ENCODE data around the gene KMT5C.

The KMT5C gene

DNA sequence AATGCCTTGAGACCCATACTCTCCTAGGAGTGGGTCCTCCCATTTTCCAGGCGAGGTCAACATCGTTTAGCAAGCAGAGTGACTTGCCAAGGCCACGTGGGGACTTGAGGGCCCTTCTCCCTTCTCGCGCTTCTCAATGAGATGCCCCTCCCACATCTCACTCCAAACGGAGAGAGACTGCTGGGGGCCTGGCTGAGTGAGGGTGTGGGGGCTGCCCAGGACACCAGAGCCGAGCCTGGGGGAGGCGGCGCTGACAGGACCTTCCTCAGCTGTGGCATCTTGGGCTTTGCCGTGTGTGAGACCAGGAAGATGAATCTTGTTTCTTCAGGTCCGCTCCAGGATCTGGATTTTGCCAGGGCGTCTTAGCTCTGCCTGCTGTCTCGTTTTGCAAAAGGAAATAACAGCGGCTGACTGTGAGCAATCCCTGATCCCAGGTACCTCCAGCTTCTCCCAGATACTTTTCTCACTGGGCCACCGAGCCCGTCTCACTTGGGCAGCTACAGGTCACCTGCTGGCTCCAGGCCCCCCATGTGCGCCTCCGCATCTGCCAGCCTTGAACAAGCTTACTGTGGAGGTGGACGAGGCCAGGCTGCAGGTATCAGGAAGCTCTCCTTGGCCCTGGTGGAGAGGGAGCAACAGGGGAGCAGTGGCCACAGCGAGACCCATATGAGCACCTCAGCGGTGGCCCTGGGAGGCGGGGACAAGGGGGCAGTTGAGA, 8.8 kb downstream of the KMT5C start:
- no peak for FAIRE-seq

DNA sequence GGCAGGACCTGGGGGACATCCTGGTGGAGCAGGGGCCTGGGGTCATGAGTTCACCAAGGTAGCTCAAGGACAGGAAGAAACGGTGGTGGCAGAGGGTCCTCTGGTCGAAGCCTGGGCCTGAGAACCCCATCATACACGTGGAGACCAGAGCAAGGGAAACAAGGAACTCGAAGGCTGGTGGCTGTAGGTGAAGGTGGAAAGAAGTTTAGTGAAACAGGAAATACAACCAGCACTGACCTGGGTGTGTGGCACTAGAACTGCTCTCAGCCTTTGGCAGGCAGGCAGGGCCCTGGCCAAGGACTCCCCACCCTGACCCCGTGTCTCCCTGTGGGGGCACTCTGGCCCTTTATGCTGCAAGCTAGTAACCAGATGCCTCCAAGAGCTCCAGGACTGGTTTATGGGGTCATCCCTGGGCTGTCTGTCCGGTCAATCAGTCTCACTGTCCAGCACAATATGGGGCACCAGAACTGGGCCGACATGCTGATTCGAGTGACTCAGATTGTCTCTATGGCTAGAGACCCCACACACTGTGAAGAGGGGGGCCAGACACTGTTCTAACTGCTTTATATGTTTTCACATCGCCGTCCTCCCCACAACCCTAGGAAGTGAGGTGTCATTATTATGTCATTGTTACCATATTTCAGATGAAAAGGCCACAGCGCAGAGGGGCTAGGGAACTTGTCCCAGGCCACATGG, 11.1 kb downstream of the KMT5C start:
- FAIRE-seq: no peak

DNA sequence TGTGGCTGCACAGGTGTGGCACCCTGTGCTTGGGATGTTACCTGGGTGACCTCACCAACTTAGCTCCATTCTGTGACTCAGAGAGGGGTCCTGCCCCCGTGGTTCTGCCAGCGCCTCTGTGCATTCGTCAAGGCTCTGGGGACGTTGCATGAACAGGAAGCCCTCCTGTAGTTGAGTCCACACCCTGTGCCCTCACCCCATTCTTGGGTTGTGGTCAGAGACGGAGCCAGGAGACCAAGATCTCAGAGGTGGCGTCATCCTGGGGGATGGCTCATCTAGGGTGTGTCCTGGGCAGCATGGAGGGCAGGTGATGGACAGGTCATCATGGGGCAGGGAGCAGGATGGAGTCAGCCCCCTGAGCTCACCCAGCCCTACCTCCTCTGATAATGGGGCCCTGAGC, 12.4 kb downstream of the KMT5C start:
- FAIRE-seq: no peak

DNA sequence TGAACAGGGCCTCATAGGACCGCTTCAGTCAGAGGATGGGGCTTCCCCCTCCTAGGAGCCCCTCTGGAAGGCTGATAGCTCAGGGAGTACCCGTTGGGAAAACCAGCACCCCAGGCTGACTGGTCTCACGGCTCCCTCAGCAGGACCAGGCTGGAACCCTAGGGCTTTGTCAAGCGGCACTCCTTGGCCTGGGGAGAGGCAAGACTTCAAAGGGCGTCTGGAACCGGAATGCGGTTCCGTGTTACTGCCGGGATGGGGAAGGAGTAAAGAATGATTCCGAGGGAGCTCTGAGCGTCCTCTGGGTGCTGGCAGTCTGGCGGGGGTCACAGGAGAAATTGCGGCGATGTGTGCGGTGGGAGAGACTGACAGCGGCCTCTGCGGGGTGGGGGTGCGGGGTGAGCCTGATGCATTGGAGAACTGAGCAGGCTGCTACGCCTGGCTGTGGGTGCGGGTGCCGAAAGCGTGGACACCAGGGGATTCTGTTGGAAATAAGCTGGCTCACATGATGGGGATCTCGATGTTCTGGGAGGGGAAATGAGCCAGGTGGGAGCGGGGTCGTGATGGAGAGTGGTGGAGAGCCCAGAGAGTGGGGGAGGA, 13.0 kb downstream of the KMT5C start:
- FAIRE-seq: no peak

DNA sequence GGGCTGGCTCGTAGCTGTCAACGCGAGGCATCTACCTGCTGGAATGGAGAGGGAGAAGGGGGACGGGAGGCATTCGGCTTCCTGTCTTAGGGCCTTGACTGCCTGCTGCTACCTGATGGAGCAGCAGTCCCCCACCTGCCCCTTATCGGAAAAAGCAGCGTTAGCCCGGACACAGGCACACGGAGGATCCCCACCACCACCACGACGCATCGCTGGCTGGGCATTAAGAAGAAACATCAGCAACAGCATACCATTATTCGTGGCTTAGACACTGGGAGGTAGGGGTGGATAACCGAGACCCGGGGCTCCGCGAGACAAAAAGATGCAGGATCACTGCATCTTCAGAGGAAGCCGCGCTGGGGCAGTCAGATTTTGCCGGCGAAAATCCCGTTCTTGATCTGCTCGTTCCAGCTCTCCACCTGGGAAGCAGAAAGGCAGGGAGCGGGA, 13.7 kb downstream of the KMT5C start:
- FAIRE-seq: no peak

DNA sequence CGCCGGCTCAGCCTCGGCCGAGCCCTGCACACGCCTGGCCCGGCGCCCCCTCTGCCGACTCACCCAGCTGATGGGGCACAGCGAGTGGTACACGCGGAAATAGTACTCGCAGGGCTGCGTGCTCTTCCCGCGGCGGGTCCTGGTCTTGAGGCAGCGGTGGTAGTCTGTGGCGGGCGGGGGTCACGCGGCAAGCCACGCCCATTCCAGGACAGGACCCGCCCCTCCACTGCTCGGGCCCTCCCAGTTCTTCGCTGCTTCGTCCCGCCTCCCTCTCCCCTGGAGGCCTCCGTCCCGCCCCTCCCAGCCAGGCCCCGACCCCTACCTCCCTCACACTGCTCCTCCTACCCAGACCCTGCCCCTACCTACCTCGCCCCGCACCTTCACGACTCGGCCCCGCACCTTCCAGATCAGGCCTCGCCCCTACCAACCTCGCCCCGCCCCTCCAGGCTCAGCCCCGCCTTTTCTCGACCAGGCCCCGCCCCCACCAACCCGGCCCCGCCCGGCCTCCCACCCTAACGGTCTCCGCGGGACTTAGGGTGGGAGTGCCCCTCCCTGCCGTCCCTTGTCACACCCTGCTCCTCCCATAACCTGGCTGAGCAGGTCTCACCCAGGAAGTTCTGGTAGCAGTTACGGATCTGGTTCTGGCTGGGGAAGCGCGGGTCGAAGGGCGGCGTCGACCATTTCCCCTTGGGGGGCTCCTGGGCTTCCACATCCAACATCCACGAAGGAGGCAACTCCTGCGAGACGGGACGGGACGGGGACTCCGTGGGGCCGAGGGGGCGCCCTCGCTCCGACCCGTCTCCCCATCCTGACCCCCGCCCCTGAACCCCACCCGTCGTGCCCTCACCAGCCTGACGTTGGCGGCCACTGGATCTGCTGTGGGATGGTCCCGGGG, 14.4 kb downstream of the KMT5C start:
- no peak for FAIRE-seq

DNA sequence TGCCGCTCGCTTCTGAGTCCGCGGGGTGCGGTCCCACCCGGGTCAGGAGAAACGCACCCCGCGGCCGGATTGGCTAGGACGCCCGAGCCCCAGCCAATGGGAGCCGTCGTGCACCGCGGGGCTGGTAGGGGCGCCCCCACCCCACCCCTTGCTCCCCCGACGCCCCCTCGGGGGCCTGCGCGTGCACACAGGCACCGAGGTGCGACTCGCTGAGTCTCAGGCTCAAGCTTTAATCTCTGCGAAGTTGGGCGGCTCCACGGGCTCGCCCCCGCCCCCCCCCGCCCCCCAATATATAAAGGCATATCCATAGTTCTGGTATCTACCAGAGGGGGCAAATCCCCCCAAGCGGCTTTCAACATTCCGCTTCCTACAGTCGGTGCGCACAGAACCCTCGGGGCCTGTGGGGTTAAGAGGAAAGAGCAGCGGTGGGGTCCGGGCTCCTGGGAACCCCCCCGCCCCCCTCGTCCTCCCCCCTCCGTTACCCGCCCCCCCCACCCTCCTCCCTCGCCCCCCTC, 15.1 kb downstream of the KMT5C start, which contains the start of gene COX6B2:
COX6B2 (minus strand) TSS at position 22 of the 515 bp plus-strand sequence. CDS start 198 bp downstream, outside the sequence.
- FAIRE-seq: no peak

DNA sequence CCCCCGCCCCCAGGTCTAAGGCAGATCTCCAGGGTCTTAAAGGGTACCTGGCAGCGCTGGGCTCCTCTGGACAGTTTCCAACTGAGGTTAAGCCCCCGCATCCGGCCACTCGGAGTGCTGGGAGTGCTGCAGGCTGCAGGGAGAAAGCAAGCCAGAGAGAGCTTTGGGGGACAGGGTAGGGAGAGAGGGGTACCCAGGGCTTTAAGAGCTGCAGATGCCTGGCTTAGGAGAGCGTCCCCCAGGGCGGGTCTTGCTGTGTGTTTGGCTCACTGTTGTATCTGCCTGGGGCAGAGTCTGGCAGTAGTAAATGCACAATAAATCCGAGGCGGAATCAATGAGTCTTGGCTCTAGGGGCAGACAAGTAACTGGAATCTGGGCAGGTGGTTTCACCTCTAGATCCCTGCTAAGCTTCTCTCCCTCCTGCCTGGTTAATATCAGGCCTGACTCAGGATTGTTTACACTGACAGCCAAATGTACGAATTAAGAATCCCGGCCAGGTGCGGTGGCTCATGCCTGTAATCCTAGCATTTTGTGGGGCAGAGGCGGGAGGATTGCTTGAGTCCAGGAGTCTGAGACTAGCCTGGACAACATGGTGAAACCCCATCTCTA, 15.6 kb downstream of the KMT5C start:
- no peak for FAIRE-seq

DNA sequence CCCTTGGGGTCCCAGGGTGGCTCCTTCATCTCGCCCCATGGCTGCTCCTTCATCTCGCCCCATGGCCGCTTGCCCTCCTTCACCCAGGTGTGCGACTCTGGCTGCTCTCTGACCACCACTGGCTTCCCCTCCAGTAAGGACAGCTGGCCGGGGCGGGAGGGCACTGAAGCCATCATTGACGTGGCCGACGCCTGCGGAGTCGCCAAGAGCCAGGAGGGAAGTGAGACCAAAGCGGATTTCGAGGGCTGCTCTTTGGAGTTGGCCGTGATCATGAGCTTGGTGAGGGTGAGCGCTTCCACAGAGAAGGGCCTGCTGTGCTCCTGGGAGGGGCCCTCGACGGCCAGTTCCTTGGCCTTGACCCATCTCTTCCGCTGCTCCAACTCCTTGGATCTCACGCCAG, 18.8 kb downstream of the KMT5C start:
- no peak for FAIRE-seq

DNA sequence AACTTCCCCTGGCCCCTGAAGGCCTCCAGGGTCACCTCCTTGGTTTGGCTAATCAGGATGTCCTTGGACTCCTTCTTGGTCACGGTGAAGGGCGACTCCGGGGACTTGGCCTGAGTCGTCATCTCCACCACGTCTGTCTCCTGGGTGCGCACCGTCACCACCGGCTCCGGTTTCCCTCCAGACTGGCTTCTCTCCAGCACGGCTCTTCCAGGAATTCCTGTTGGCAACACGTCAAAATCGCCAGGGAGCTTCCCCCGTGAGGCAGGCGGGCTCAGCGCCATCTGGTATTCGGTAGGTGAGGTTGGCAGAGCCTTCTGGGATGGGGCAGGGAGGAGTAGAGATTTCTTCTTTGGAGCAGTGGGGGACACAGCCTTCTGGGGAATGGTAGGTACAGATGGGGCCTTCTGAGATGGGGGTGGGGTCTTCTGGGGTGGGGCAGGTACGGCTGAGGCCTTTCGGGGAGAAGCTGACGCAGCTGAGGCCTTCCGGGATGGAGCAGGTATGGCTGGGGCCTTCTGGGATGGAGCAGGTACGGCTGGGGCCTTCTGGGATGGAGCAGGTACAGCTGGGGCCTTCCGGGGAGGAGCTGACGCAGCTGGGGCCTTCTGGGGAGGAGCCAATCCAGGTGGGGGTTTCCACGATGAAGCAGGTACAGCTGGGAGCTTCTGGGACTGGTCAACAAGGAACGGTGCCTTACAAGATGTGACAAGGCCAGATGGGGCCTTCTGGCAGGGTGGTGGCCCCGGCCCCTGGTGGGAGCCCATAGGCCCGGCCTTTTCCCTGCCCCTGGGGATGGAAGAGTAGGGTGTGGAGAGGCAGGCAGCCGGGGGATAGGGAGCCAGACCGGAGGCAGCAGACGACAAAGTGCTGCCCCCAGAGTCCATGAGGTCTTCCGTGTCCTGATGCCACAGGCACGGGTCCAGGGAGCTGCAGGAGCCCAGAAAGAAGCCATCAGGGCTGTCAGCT, 19.6 kb downstream of the KMT5C start:
- FAIRE-seq: no peak

DNA sequence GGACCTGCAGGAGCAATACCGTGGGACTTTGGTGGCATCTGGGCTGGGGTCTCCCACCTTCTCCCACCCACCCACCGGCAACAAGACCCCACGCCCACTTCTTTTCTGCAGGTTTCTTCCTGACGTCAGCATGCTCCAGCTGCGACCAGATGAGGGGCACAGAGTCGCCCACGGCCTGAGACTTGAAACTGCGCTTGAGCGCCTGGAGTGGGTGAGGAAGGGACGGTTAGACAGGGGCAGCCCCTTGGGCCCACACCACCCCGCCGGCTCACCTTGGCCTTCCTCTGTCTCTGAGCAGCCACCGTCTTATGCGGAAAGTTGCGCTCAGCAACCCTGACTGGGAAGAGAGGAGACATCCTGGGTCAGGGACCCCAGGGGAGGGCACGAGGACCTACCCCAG, 21.2 kb downstream of the KMT5C start:
- FAIRE-seq: no peak

DNA sequence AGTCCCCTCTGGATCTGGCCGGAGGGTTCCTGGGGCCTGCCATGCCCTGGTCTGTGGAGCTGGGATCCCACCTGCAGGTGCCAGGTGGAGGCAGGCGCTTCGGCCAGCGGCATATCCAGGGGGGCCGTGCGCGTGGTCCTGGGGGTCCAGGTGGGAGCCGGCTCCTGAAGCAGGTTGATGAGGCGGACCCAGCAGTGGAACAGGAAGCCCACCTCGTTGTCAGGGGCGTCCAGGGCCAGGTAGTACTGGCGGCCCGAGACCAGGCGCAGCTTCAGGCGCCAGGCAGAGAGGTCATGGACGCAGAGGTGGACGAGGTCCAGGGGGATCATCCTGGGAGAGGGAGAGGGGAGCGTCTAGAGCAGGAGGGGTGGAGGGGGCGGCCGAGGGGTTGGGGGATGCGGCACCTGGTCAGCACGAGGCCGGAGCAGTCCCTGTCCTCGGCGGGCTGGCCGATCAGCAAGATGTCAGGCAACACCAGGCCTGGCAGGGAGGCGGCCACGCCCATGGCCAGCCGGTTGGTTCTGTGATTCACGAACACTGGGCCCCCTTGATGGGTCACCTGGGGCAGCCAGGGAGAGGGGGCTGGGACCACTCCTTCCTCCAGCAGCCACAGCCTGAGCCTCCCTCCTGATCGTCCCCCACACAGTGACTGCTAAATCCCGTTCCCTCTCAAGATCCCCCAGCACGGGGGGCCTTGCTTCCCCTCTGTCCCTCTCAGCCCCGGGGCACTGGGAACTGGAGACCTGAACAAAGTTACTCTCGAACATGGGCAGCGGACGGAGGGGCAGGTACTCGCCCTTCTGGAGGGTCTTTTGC, 22.7 kb downstream of the KMT5C start:
- FAIRE-seq: no peak

DNA sequence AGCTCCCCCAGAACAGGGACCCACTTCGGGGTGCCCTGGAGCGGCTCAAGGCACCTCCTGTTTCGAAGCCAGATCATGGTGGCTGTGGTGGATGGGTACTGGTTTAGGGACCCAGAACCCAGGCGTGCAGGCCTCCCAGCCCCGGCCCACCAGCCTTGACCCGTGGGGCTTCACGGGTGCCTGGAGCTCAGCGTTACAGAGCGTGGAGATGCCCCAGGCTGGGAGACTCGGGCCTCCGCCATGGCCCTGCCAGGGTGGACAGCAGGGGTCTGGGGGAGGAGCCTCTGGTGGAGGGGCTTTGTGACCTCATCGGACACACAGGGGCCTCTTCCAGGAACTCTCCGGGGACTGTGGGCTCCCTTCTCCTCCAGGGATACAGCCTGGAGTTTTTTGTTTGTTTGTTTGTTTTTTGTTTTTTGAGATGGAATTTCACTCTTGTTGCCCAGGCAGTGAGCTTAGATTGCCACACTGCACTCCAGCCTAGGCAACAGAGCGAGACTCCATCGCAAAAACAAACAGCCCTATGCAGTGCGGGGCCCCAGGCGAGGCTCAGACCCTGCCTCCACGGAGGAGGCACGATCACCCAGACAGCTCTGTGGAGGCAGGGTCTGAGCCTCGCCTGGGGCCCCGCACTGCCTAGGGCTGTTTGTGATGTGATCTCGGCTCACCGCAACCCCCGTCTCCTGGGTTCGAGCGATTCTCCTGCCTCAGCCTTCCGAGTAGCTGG, 23.5 kb downstream of the KMT5C start, which contains the start of gene GARIN5B:
GARIN5B (minus strand) TSS at position 271 of the 727 bp plus-strand sequence; CDS start at position 77, 194 bp downstream.
- FAIRE-seq: no peak

DNA sequence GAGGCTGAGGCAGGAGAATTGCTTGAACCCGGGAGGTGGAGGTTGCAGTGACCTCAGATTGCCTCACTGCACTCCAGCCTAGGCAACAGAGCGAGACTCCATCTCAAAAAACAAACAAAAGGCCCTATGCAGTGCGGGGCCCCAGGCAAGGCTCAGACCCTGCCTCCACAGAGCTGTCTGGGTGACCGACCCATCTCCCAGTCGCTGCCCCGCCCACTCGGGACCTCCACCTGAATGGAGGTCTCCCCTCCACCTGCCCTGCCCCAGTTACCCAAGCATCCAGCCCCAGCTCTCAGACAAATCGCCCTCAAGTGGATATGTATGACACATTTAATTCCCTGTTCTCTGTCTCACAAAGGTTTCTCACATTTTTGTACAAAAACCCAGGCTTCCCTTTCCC, 25.6 kb downstream of the KMT5C start:
- no peak for FAIRE-seq

DNA sequence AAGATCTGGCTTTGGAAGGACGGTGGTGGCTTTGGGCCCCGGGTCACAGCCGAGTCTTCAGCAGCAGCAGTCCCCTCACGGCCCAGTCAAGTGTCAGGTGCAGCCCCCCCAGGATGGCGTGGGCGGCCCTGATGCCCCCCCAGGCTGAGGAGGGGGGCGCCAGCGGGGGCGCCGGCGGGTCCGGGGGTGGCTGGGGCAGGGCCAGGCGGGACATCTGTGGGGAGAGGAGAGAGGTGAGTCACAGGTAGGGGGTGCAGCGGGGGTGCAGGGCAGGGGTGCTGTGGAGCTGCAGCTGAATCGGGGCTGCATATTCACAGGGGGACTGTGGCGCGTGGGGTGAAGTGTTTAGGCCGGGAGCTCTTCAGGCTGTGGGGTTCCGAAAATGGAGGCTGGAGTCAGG, 26.3 kb downstream of the KMT5C start:
- no peak for FAIRE-seq

DNA sequence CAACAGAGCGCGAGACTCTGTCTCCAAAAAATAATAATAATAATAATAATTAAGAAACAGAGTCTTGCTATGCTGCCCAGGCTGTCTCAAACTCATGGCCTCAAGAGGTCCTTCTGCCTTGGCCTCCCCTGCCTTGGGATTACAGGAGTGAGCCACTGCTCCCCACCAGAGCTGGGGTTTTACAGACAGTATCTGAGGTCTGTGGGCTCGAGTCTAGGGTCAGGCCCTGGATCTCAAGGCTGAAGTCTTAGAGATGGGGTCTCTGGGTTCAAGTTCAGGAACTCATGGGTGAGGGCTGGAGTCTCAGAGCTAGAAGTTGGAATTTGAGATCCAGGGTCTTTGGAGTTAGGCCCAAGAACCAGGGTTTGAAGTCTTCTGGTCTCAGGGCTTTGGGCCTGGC, 27.1 kb downstream of the KMT5C start:
- no peak for FAIRE-seq

DNA sequence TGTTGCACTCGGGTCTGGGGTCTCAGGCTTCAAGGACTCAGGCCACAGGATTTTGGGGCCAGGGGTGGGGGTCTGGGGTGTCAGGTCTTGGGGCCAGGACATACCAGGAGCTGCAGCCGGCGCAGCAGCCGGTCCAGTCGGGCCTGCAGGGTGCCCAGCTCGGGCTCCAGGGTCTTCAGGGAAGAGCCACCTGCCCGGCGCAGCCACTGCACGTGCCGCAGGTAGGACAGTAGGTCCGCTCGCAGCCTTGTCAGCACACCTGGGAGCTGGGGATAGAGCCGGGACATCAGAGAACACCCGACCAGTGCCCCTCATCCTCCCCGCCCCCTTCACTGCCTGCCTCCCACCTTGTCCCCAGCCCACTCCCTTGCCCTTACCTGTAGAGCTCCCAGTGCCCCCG, 28.4 kb downstream of the KMT5C start:
- no peak for FAIRE-seq

DNA sequence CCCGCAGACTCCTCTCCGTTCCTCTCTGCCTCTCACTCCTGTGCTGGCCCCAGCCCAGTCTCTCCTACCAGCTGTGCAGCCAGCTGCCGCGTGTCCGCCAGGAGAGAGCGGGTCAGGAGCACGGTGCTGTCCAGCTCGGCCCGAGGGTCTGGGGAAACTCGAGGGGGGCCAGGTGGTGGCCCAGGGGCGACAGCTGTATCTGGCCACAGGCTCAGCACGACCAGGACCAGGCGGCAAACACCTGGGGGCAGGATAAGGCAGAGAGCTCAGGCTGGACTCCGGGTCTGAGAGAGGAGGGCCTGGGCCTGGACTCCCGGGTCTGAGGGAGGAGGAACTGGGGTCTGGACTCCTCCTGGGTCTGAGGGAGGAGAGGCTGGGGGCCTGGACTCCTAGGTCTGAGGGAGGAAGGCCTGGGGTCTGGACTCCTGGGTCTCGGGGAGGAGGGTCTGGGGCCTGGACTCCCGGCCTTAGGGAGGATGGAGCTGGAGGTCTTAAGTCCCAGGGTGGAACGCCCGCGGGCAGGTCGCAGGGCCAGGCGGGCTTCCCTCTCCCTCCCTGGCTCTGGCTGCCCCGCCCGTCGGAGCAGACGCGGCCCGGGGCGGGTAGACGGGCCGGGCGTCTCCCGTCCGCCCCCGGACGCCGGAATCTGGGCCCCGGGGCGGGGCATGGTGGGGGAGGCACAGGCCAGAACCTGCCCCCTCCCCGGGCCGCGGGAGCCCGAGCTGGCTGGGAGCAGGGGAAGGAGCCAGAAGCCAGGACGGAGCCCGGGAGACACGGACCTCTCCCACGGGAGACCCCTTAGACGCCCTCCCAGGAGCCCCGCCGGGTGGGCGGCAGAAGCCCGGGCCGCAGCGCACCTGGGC, 29.3 kb downstream of the KMT5C start:
- no peak for FAIRE-seq
